Muscle of arm (tissue), 12 donors: ENCODE measurements around the gene ANKRD13D. TPM values are rescaled to one million over a fixed set of nuclear protein-coding genes. Genes with fewer than 3 reads are reported as not detected.
"Not testable (repeated sequence)": the region's sequence is repeated elsewhere in the genome, so short reads cannot be mapped to it uniquely, and the experiment has no call there.

Source experiments
- DNase-seq: peaks from one replicate; pipeline ENCODE4 v3.0.0-alpha.2; 2013
- polyA plus RNA-seq, 12 donors: library from polyadenylated mRNA; unstranded; fragments of 120-200 nt; gene quantifications; one replicate each; pipeline ENCODE4 v1.2.1, GENCODE V29; 2013; ENCODE audit not compliant: insufficient read length in 12 of 12

Gene ANKRD13D
- polyA plus RNA-seq, 12 donors = 18.8 to 47.7 (median 24.5) TPM; not detected in 1

GRCh38 chr11:67316882-67317204 lies 27.7 kb downstream of the ANKRD13D start:
- no peak for DNase-seq

- peak; percentile 99 for DNase-seq
These were observed 28.2 kb downstream of the ANKRD13D start for GRCh38 chr11:67317205-67317887.

- no peak for DNase-seq
These were observed 28.9 kb downstream of the ANKRD13D start for GRCh38 chr11:67317888-67318555.

- not testable (repeated sequence) for DNase-seq
These were observed 29.8 kb downstream of the ANKRD13D start for GRCh38 chr11:67318876-67319275.

GRCh38 chr11:67320011-67320410 lies 30.9 kb downstream of the ANKRD13D start:
- no peak for DNase-seq

GRCh38 chr11:67320691-67321090 lies 31.6 kb downstream of the ANKRD13D start:
- no peak for DNase-seq

- DNase-seq = no peak
These were observed 32.3 kb downstream of the ANKRD13D start for GRCh38 chr11:67321313-67321871.

GRCh38 chr11:67322049-67322448 lies 32.9 kb downstream of the ANKRD13D start:
- no peak for DNase-seq

GRCh38 chr11:67323526-67323925 lies 34.4 kb downstream of the ANKRD13D start:
- no peak for DNase-seq

GRCh38 chr11:67332081-67332691 lies 43.1 kb downstream of the ANKRD13D start:
- DNase-seq = no peak

GRCh38 chr11:67337257-67337656 lies 48.2 kb downstream of the ANKRD13D start:
- no peak for DNase-seq

- DNase-seq = no peak
These were observed 55.2 kb downstream of the ANKRD13D start for GRCh38 chr11:67344264-67344663.

GRCh38 chr11:67345247-67345919 lies 56.3 kb downstream of the ANKRD13D start:
- DNase-seq = no peak

- DNase-seq = no peak
These were observed 57.1 kb downstream of the ANKRD13D start for GRCh38 chr11:67345920-67346819.

- DNase-seq = no peak
These were observed 59.1 kb downstream of the ANKRD13D start for GRCh38 chr11:67347964-67348749.

- no peak for DNase-seq
These were observed 59.9 kb downstream of the ANKRD13D start for GRCh38 chr11:67349036-67349435.

- no peak for DNase-seq
These were observed 60.4 kb downstream of the ANKRD13D start for GRCh38 chr11:67349457-67349856.

- no peak for DNase-seq
These were observed 60.9 kb downstream of the ANKRD13D start for GRCh38 chr11:67349928-67350465.

- DNase-seq = peak; percentile 82
These were observed 62.3 kb downstream of the ANKRD13D start for GRCh38 chr11:67351275-67352005.
